Upper lobe of right lung (tissue), 1 donor: Measurements from ENCODE around the gene VGLL4. TPM values are rescaled to one million over a fixed set of nuclear protein-coding genes. Genes with fewer than 3 reads are reported as not detected.

Experiments
- ATAC-seq: fragments of 200-7000 bp; cut with Tn5 transposase; one replicate; pipeline ENCODE4 v1.9.1; 2020; ENCODE audit warnings: mild to moderate bottlenecking, moderate library complexity
- DNase-seq: peaks from one replicate; pipeline ENCODE4 v3.0.0-alpha.2; 2020
- H3K27ac ChIP-seq: fragments of 200-600 bp; one replicate; pipeline ENCODE4 v1.8.0; 2022
- H3K27me3 ChIP-seq: fragments of 200-600 bp; one replicate; pipeline ENCODE4 v1.8.0; 2022; ENCODE audit warnings: mild to moderate bottlenecking
- H3K36me3 ChIP-seq: fragments of 200-600 bp; one replicate; pipeline ENCODE4 v1.8.0; 2022
- H3K4me1 ChIP-seq: fragments of 200-600 bp; one replicate; pipeline ENCODE4 v1.8.0; 2022
- H3K4me3 ChIP-seq: fragments of 200-600 bp; one replicate; pipeline ENCODE4 v1.8.0; 2022; ENCODE audit warnings: mild to moderate bottlenecking
- H3K9me3 ChIP-seq: fragments of 200-600 bp; one replicate; pipeline ENCODE4 v1.8.0; 2022
- CTCF ChIP-seq: fragments of 200-600 bp; IDR thresholded peaks from one replicate; pipeline ENCODE4 v1.8.0; 2022; ENCODE audit warnings: antibody characterized with exemption
- intact Hi-C: fragments of 100-400 bp; cut with DNase I; formaldehyde crosslinking; loops from one replicate; pipeline ENCODE4 v1.11.0; 2022
- total RNA-seq: library from RNA; stranded (reverse); fragmentation: NEBNext Ultra II Directional; extraction: Animal tissue kit (Norgen Biotek cat#: 25700); gene quantifications from one replicate; pipeline ENCODE4 v1.2.1, GENCODE V29; 2021
- donor health status: DM: no; HTN: yes; CAD: no; lungs with severe emphysema.

Gene VGLL4
- total RNA-seq, 1 donor from 2014 or later: 57.5 TPM

DNA sequence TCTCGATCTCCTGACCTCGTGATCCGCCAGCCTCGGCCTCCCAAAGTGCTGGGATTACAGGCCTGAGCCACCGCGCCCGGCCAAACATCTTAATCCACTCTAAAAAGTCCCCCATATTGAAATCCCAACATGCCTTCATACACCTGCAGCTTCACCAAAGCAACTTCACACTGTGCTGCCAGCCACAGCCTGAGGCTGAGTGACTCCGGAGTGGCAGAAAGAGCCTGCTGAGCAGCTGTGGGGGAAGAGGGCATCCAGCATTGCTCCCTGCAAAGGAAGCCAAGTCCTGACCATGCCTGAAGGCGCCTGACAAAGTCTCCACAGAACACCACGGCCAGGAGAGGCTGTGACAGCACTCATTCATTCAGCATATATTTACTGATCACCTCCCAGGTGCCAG lies 21.6 kb upstream of the VGLL4 start:
- H3K36me3 ChIP-seq: no peaks in the 10 kb centered on the region
- intact Hi-C loops: no loop called here
- H3K4me1 ChIP-seq: peaks cover 10% of the 10 kb centered on the region
- no peak for DNase-seq
- no peak overlapping the region for H3K27ac ChIP-seq
- no peak overlapping the region for H3K4me3 ChIP-seq
- TF ChIP-seq CTCF: no peak
- H3K27me3 ChIP-seq: no peaks in the 10 kb centered on the region
- H3K9me3 ChIP-seq: no peaks in the 10 kb centered on the region
- no peak for ATAC-seq

- H3K36me3 ChIP-seq: no peaks in the 10 kb centered on the region
- H3K4me3 ChIP-seq: no peak overlapping the region
- peaks cover 10% of the 10 kb centered on the region for H3K4me1 ChIP-seq
- no peaks in the 10 kb centered on the region for H3K9me3 ChIP-seq
- H3K27me3 ChIP-seq: no peaks in the 10 kb centered on the region
- intact Hi-C loops: no loop called here
- TF ChIP-seq CTCF: peak; percentile 24
- DNase-seq (no peak), ATAC-seq (no peak)
- no peak overlapping the region for H3K27ac ChIP-seq
Measured at GRCh38 chr3:11662392-11662990, 18.8 kb upstream of the VGLL4 start.

DNA sequence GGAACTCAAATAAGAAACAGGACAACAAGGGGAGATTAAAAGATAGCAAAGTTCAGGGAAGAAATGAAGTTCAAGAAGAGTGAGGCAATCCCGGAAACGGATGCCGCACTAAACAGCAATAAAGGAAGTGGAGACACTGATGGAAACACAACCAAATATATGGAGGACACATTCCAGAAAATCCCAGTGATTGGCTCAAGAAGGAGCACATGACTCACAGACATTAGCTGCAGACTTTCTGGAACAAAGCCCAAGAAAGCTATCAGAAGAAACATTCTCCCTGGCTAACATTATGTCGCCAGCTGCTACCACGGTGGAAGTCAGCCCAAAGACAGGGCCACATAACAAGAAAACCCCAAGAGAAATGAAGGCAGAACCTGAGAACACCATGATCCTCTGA lies 18.1 kb upstream of the VGLL4 start:
- no peak overlapping the region for H3K27ac ChIP-seq
- DNase-seq: no peak

DNA sequence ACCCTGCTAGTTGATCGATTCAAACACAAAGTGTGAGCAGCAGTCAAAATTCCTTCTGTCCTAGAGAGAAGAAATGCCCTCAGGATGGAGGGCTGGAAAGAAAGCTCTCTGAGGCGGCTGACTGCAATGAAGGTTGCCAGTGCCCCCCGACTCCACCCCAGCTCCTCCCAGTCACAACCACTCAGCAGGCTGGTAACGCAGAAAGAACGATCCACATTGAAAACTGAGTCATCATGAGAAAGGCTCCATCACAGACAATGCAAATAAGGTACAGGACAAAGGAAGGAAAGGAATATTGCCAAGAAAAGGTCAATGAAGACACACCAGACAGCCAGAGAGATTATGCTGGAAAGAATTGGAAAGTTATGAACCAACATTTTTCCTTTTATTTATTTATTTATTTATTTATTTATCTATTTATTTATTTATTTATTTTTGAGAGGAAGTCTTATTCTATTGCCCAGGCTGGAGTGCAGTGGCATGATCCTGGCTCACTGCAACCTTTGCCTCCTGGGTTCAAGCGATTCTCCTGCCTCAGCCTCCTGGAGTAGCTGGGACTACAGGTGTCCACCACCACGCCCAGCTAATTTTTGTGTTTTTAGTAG lies 17.4 kb upstream of the VGLL4 start:
- DNase-seq (no peak), ATAC-seq (no peak)
- no peak overlapping the region for H3K4me3 ChIP-seq
- no peak for TF ChIP-seq CTCF
- no peaks in the 10 kb centered on the region for H3K9me3 ChIP-seq
- H3K36me3 ChIP-seq: no peaks in the 10 kb centered on the region
- H3K27ac ChIP-seq: no peak overlapping the region
- peaks cover 10% of the 10 kb centered on the region for H3K4me1 ChIP-seq
- intact Hi-C loops: no loop called here
- H3K27me3 ChIP-seq: no peaks in the 10 kb centered on the region

More for the DNA sequence above, 18.1 kb upstream of the VGLL4 start:
- no peaks in the 10 kb centered on the region for H3K27me3 ChIP-seq
- no peak for ATAC-seq
- no peaks in the 10 kb centered on the region for H3K36me3 ChIP-seq
- no peak overlapping the region for H3K4me3 ChIP-seq
- H3K9me3 ChIP-seq: no peaks in the 10 kb centered on the region
- H3K4me1 ChIP-seq: peaks cover 10% of the 10 kb centered on the region
- intact Hi-C loops: no loop called here
- no peak for TF ChIP-seq CTCF

DNA sequence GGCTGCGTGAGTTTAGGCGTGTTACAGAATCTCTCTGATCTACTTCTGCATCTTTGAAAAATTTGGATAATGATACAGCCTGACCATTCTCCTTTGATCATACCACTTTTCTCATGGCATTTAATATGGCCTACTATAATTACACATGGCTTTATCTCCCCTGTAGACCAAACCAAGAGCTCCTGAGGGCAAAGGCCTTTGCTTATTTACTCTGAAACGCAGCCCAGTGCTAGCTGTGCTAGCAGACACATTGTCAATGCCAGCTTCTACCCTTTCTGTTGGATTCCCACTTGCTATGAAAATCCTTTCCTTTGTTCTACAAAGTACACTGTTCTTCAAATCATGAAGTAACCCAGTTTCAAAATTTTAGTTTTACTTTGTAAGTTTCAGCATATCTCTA lies 16.5 kb upstream of the VGLL4 start:
- no peak overlapping the region for H3K27ac ChIP-seq

More for the DNA sequence above, 16.5 kb upstream of the VGLL4 start:
- Histone ChIP-seq H3K9me3 (no peaks in the 10 kb centered on the region), H3K4me1 (peaks cover 10% of the 10 kb centered on the region), H3K4me3 (no peak overlapping the region), H3K36me3 (no peaks in the 10 kb centered on the region), H3K27me3 (no peaks in the 10 kb centered on the region)
- TF ChIP-seq CTCF: no peak
- intact Hi-C loops: no loop called here
- no peak for DNase-seq
- no peak for ATAC-seq
